WTC11 (cell line): ENCODE measurements around the gene UCHL1.

Source experiments
- HMGXB4 ChIP-seq: sonication (generic); formaldehyde crosslinking; IDR thresholded peaks from 2 replicates; pipeline ENCODE4 v1.8.1; 2023; ENCODE audit warnings: mild to moderate bottlenecking, moderate library complexity, missing genetic modification reagents
- PRDM15 ChIP-seq: sonication (generic); formaldehyde crosslinking; IDR thresholded peaks from 2 replicates; pipeline ENCODE4 v1.8.0; 2022; ENCODE audit warnings: missing genetic modification reagents

GRCh38 chr4:41287852-41288251 lies 31.1 kb downstream of the UCHL1 start:
- no peak for TF ChIP-seq PRDM15 (CRISPR knock-in tag)
- TF ChIP-seq HMGXB4 (CRISPR knock-in tag) = no peak
